Epithelial cell of proximal tubule (primary cell): ENCODE data around the gene SNRPA. TPM values are rescaled to one million over a fixed set of nuclear protein-coding genes. Genes with fewer than 3 reads are reported as not detected.
A peak's percentile ranks its signal among the peaks of the same experiment; 100 is the strongest.

ENCODE experiments used
- DNase-seq: peaks from one replicate; pipeline ENCODE4 v3.0.0-alpha.2; 2011; ENCODE audit warnings: low read depth
- H3K4me3 ChIP-seq: 2 replicates; pipeline ENCODE4 v1.5.1; 2011; ENCODE audit warnings: low read depth, mild to moderate bottlenecking, low read length
- total RNA-seq: library from RNA; depleted of rRNA; stranded (reverse); fragments of >200 nt; gene quantifications from 2 replicates; pipeline ENCODE4 v1.2.3, GENCODE V29; 2015
- TF ChIP-seq, protein P1 (sequence below): conservative IDR thresholded peaks from 2 replicates; pipeline ENCODE4 v1.5.1; 2012; ENCODE audit warnings: low read depth, mild to moderate bottlenecking, low read length

The SNRPA gene
- total RNA-seq, 1 donor from 2014 or later: 169 TPM

GRCh38 chr19:40750058-40750873, 737 bp upstream of the SNRPA start, which contains the start of gene ACTMAP:
ACTMAP (minus strand) TSS chr19:40750477; CDS start chr19:40749803, 674 bp downstream.
- TF ChIP-seq, protein P1, sequence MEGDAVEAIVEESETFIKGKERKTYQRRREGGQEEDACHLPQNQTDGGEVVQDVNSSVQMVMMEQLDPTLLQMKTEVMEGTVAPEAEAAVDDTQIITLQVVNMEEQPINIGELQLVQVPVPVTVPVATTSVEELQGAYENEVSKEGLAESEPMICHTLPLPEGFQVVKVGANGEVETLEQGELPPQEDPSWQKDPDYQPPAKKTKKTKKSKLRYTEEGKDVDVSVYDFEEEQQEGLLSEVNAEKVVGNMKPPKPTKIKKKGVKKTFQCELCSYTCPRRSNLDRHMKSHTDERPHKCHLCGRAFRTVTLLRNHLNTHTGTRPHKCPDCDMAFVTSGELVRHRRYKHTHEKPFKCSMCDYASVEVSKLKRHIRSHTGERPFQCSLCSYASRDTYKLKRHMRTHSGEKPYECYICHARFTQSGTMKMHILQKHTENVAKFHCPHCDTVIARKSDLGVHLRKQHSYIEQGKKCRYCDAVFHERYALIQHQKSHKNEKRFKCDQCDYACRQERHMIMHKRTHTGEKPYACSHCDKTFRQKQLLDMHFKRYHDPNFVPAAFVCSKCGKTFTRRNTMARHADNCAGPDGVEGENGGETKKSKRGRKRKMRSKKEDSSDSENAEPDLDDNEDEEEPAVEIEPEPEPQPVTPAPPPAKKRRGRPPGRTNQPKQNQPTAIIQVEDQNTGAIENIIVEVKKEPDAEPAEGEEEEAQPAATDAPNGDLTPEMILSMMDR: no peak
- peak within 1 kb of the TSS; percentile 74 for H3K4me3 ChIP-seq
- DNase-seq: peak; percentile 98

DNA sequence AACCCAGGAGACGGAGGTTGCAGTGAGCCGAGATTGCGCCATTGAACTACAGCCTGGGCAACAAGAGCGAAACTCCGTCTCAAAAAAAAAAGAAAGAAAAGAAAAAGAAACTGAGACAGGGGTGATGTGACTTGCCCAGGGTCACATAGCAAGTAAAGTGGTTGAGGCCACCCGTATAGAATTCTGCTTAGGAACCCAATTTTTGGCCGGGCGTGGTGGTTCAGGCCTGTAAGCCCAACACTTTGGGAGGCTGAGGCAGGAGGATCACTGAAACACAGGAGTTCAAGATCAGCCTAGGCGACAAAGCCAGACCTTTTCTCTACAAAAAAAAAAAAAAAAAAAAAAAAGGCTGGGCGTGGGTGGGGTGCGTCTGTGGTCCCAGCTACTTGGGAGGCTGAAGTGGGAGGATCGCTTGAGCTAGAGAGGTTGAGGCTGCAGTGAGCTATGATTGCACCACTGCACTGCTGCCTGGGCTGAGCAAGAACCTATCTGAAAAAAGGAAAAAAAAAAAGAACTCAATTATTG, 1.3 kb downstream of the SNRPA start:
- no peak for DNase-seq
- H3K4me3 ChIP-seq: peak overlapping the region; percentile 74
- TF ChIP-seq, protein P1: no peak

- DNase-seq: no peak
- H3K4me3 ChIP-seq: peak overlapping the region; percentile 31
- TF ChIP-seq, protein P1: no peak
Observed at GRCh38 chr19:40754611-40755247, 3.7 kb downstream of the SNRPA start.

- TF ChIP-seq, protein P1: no peak
- DNase-seq: no peak
- H3K4me3 ChIP-seq: no peak overlapping the region
Observed at GRCh38 chr19:40755248-40755624, 4.2 kb downstream of the SNRPA start.

- TF ChIP-seq, protein P1: no peak
- no peak overlapping the region for H3K4me3 ChIP-seq
- DNase-seq: no peak
Observed at GRCh38 chr19:40755791-40756190, 4.8 kb downstream of the SNRPA start.

- DNase-seq: no peak
- TF ChIP-seq, protein P1: no peak
- no peak overlapping the region for H3K4me3 ChIP-seq
Observed at GRCh38 chr19:40756502-40757110, 5.6 kb downstream of the SNRPA start.
